GM12891 (cell line): ENCODE measurements around the gene CHML.

ENCODE experiments used
- POLR2A ChIP-seq: IDR thresholded peaks from 2 replicates; pipeline ENCODE4 v1.6.1; 2011; ENCODE audit warnings: low read depth, low read length, control low read depth
- POLR2AphosphoS5 ChIP-seq: IDR thresholded peaks from 2 replicates; pipeline ENCODE4 v1.6.1; 2011; ENCODE audit warnings: low read depth, low read length, control low read depth
- POU2F2 ChIP-seq: IDR thresholded peaks from 2 replicates; pipeline ENCODE4 v1.6.1; 2011; ENCODE audit warnings: low read depth, mild to moderate bottlenecking, control low read depth, low read length, moderate library complexity
- TAF1 ChIP-seq: IDR thresholded peaks from 2 replicates; pipeline ENCODE4 v1.6.1; 2011; ENCODE audit warnings: low read depth, low read length, control low read depth

- TF ChIP-seq POLR2A (no peak), POLR2AphosphoS5 (no peak), TAF1 (no peak), POU2F2 (no peak)
Measured at GRCh38 chr1:241652012-241652411, 11.8 kb upstream of the CHML start, which contains the start of gene WDR64.
